ENCODE data around the gene NXPH1.

- TF ChIP-seq CTCF (IDR thresholded peaks at IDR 0.05; ENCODE audit: poor library complexity, severe bottlenecking) (no peak), TAF1 (IDR thresholded peaks at IDR 0.05; ENCODE audit: low read depth) (no peak), SMC3 (conservative IDR thresholded peaks at IDR 0.05; ENCODE audit: poor library complexity) (no peak), EZH2 (IDR thresholded peaks at IDR 0.05; ENCODE audit: borderline replicate concordance, insufficient read depth, low read length, poor library complexity, severe bottlenecking) (no peak), MXI1 (conservative IDR thresholded peaks at IDR 0.05; ENCODE audit: poor library complexity, severe bottlenecking) (no peak), POLR2AphosphoS5 (IDR thresholded peaks at IDR 0.05) (no peak), RAD21 (conservative IDR thresholded peaks at IDR 0.05) (no peak), EP300 (conservative IDR thresholded peaks at IDR 0.05; ENCODE audit: poor library complexity, severe bottlenecking) (no peak)
Measured at GRCh38 chr7:8453535-8453934, 20.1 kb downstream of the NXPH1 start.

Measured in neural cell (in vitro differentiated cells).